DOHH2 (cell line): ENCODE data around the gene TRIM67.
"Not testable (repeated sequence)": the region's sequence is repeated elsewhere in the genome, so short reads cannot be mapped to it uniquely, and the experiment has no call there.

Source experiments
- EZH2phosphoT487 ChIP-seq: fragments of 200-600 bp; sonication (generic); IDR thresholded peaks from 2 replicates; pipeline ENCODE4 v1.6.1; 2017; ENCODE audit warnings: borderline replicate concordance, mild to moderate bottlenecking, antibody characterized with exemption, low read length, moderate library complexity, mixed read lengths
- TF ChIP-seq, protein P1 (sequence below): fragments of 200-600 bp; sonication (generic); IDR thresholded peaks from one replicate; pipeline ENCODE4 v1.5.1; 2014; ENCODE audit warnings: antibody characterized with exemption, mild to moderate bottlenecking, low read depth, low read length; ENCODE audit not compliant: poor library complexity, severe bottlenecking

DNA sequence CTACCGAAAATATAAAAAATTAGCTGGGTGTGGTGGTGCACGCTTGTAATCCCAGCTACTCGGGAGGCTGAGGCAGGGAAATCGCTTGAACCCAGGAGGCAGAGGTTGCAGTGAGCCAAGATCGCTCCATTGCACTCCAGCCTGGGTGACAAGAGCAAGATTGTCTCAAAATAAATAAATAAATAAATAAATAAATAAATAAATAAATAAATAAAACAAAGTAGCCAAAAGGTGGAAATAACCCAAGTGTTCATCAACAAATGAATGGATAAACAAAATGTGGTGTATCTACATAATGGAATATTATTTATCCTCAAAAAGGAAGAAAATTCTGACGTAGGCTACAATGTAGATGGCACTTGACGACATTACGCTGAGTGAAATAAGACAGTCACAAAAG lies 29.3 kb upstream of the TRIM67 start:
- TF ChIP-seq, protein P1, sequence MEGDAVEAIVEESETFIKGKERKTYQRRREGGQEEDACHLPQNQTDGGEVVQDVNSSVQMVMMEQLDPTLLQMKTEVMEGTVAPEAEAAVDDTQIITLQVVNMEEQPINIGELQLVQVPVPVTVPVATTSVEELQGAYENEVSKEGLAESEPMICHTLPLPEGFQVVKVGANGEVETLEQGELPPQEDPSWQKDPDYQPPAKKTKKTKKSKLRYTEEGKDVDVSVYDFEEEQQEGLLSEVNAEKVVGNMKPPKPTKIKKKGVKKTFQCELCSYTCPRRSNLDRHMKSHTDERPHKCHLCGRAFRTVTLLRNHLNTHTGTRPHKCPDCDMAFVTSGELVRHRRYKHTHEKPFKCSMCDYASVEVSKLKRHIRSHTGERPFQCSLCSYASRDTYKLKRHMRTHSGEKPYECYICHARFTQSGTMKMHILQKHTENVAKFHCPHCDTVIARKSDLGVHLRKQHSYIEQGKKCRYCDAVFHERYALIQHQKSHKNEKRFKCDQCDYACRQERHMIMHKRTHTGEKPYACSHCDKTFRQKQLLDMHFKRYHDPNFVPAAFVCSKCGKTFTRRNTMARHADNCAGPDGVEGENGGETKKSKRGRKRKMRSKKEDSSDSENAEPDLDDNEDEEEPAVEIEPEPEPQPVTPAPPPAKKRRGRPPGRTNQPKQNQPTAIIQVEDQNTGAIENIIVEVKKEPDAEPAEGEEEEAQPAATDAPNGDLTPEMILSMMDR: not testable (repeated sequence)
- TF ChIP-seq EZH2phosphoT487: not testable (repeated sequence)
